Kidney (tissue), 14 donors: Measurements from ENCODE around the gene EDNRA. TPM values are rescaled to one million over a fixed set of nuclear protein-coding genes. Genes with fewer than 3 reads are reported as not detected.

Experiments
- DNase-seq, 5 donors: peaks; one replicate each; pipeline ENCODE4 v3.0.0-alpha.2; 2013 to 2020
- FAIRE-seq: peaks from 2 replicates; lab custom pipeline; 2012; peaks lifted over from hg19 to GRCh38; lab: Jason Lieb, UNC
- H3K27ac ChIP-seq, 2 donors: one replicate each; pipeline ENCODE4 v1.7.0; 2013; ENCODE audit warnings: low read depth in 2 of 2, low read length in 2 of 2, inconsistent platforms in 1 of 2
- H3K27me3 ChIP-seq: one replicate; pipeline ENCODE4 v1.7.1; 2013; ENCODE audit warnings: low read length, inconsistent platforms; ENCODE audit not compliant: control insufficient read depth, insufficient read depth
- H3K36me3 ChIP-seq, 3 donors: one replicate each; pipeline versions ENCODE4 v1.7.0 to v1.7.1; 2013; ENCODE audit warnings: low read length in 3 of 3, control low read depth in 1 of 3, inconsistent platforms in 1 of 3; ENCODE audit not compliant: insufficient read depth in 3 of 3, control insufficient read depth in 2 of 3
- H3K4me1 ChIP-seq, 3 donors: one replicate each; pipeline versions ENCODE4 v1.7.0 to v1.7.1; 2013; ENCODE audit warnings: low read length in 3 of 3, inconsistent platforms in 1 of 3, low read depth in 1 of 3; ENCODE audit not compliant: control insufficient read depth in 2 of 3, insufficient read depth in 2 of 3
- H3K4me3 ChIP-seq, 3 donors: one replicate each; pipeline versions ENCODE4 v1.7.0 to v1.8.1; 2013; ENCODE audit warnings: low read length in 3 of 3, control low read depth in 1 of 3, inconsistent platforms in 1 of 3
- H3K9ac ChIP-seq, 3 donors: one replicate each; pipeline versions ENCODE4 v1.7.0 to v1.7.1; 2013; ENCODE audit warnings: low read length in 3 of 3, control low read depth in 1 of 3, inconsistent platforms in 1 of 3
- H3K9me3 ChIP-seq, 3 donors: one replicate each; pipeline versions ENCODE4 v1.7.0 to v1.7.1; 2013; ENCODE audit warnings: low read length in 3 of 3, control low read depth in 1 of 3, inconsistent platforms in 1 of 3; ENCODE audit not compliant: control insufficient read depth in 2 of 3, insufficient read depth in 1 of 3
- intact Hi-C: fragments of 100-400 bp; cut with DNase I; formaldehyde crosslinking; loops from one replicate; pipeline ENCODE4 v1.11.1; 2022
- polyA plus RNA-seq: library from polyadenylated mRNA; stranded (reverse); fragments of 350-450 nt; fragmentation: Illumina TruSeq; extraction: RNeasy Lipid Tissue Mini Kit (QIAGEN cat#74804); gene quantifications from one replicate; pipeline ENCODE4 v1.2.3, GENCODE V29; 2014; ENCODE audit warnings: low read depth, low replicate concordance; ENCODE audit not compliant: insufficient read depth
- total RNA-seq: library from RNA; stranded (reverse); fragmentation: NEBNext Ultra II Directional; extraction: Animal tissue kit (Norgen Biotek cat#: 25700); gene quantifications from one replicate; pipeline ENCODE4 v1.2.1, GENCODE V29; 2021
- TF ChIP-seq, protein P1 (sequence below): IDR thresholded peaks from 3 replicates; pipeline ENCODE4 v1.5.1; 2012; ENCODE audit warnings: mild to moderate bottlenecking, moderate library complexity, borderline replicate concordance; ENCODE audit not compliant: insufficient read depth; ENCODE audit errors: extremely low read depth
- donor health status: control.
- donor health status: control.
- donor health status: control.
- donor health status: control.
- donor health status: control.
- donor health status: DM: yes; HTN: yes; CAD: no.
- donor health status: Normal renal cell carcinoma (clear cell type).

EDNRA gene
- total and polyA plus RNA-seq, 2 donors from 2014 or later: 3.2 to 8.1 TPM

DNA sequence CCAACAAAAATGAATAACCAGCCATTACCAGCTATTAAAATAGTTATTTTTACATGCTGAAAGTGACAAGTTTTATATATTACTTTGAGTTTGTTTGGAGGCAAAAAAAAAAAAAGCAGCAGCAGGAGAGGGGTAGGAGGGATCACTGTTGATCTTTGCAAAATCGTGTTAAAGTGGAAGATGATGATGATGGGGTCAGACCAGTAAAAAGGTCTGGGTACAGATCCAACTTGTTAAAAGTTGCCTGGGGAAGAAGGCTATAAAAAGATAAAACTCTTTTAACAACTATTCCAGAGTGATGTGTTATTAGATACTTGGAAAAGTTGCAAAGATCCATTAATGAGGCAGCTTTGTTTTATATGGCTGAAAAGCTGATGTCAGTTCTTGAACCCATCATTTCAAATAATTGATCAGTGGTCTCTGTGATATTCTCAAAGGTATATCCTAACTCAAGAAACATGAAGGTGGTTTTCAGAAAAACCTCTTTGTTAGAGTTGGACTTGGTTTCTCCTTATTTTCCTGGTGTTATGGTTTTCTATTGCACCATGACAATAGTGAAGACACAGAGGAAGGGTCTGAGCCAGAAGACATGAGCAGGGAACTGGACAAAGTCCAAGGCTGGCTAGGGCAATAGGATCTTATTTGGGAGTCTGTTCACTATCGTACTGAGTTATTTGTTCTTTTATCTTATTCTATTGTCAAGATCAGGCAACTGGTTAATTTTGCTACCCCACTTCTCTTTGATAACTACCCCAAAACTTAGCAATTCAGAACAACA lies 44.8 kb downstream of the EDNRA start:
- intact Hi-C loops: no loop called here
- FAIRE-seq: no peak
- Histone ChIP-seq H3K36me3 (no peaks in the 10 kb centered on the region), H3K27ac (no peak overlapping the region), H3K4me1 (no peaks in the 10 kb centered on the region), H3K27me3 (no peaks in the 10 kb centered on the region), H3K4me3 (no peak overlapping the region), H3K9ac (no peak overlapping the region), H3K9me3 (no peaks in the 10 kb centered on the region)
- TF ChIP-seq, protein P1, sequence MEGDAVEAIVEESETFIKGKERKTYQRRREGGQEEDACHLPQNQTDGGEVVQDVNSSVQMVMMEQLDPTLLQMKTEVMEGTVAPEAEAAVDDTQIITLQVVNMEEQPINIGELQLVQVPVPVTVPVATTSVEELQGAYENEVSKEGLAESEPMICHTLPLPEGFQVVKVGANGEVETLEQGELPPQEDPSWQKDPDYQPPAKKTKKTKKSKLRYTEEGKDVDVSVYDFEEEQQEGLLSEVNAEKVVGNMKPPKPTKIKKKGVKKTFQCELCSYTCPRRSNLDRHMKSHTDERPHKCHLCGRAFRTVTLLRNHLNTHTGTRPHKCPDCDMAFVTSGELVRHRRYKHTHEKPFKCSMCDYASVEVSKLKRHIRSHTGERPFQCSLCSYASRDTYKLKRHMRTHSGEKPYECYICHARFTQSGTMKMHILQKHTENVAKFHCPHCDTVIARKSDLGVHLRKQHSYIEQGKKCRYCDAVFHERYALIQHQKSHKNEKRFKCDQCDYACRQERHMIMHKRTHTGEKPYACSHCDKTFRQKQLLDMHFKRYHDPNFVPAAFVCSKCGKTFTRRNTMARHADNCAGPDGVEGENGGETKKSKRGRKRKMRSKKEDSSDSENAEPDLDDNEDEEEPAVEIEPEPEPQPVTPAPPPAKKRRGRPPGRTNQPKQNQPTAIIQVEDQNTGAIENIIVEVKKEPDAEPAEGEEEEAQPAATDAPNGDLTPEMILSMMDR: no peak
- no peak for DNase-seq

GRCh38 chr4:147526272-147526654 lies 45.4 kb downstream of the EDNRA start:
- no peak for DNase-seq

GRCh38 chr4:147528054-147528453 lies 47.2 kb downstream of the EDNRA start:
- no peaks in the 10 kb centered on the region for H3K9me3 ChIP-seq
- H3K9ac ChIP-seq: no peak overlapping the region
- DNase-seq (no peak), FAIRE-seq (no peak)
- intact Hi-C loops: no loop called here
- no peak overlapping the region for H3K27ac ChIP-seq
- H3K4me3 ChIP-seq: no peak overlapping the region
- TF ChIP-seq, protein P1: no peak
- no peaks in the 10 kb centered on the region for H3K27me3 ChIP-seq
- no peaks in the 10 kb centered on the region for H3K36me3 ChIP-seq
- H3K4me1 ChIP-seq: no peaks in the 10 kb centered on the region

More at GRCh38 chr4:147526272-147526654, 45.4 kb downstream of the EDNRA start:
- no peak overlapping the region for H3K27ac ChIP-seq
- H3K9ac ChIP-seq: no peak overlapping the region
- no peaks in the 10 kb centered on the region for H3K27me3 ChIP-seq
- intact Hi-C loops: no loop called here
- no peak for FAIRE-seq
- TF ChIP-seq, protein P1: no peak
- no peaks in the 10 kb centered on the region for H3K36me3 ChIP-seq
- no peaks in the 10 kb centered on the region for H3K4me1 ChIP-seq
- H3K9me3 ChIP-seq: no peaks in the 10 kb centered on the region
- H3K4me3 ChIP-seq: no peak overlapping the region
